H9 (cell line): ENCODE data around the gene ZBTB7A. TPM values are rescaled to one million over a fixed set of nuclear protein-coding genes. Genes with fewer than 3 reads are reported as not detected.

Source experiments
- DNase-seq: peaks from one replicate; pipeline ENCODE4 v3.0.0-alpha.2; 2017
- H2AFZ ChIP-seq: one replicate; pipeline ENCODE4 v1.6.1; 2013; ENCODE audit warnings: mild to moderate bottlenecking, low read length, control low read depth, moderate library complexity
- H2AK5ac ChIP-seq: 2 replicates; pipeline ENCODE4 v1.6.1; 2013; ENCODE audit warnings: low read length, control low read depth, mixed read lengths; ENCODE audit not compliant: insufficient read length
- H2BK120ac ChIP-seq: one replicate; pipeline ENCODE4 v1.6.1; 2013; ENCODE audit warnings: low read depth, mild to moderate bottlenecking, low read length, control low read depth, inconsistent platforms; ENCODE audit not compliant: poor library complexity, severe bottlenecking
- H2BK12ac ChIP-seq: 2 replicates; pipeline ENCODE4 v1.6.1; 2013; ENCODE audit warnings: low read length, control low read depth, mixed read lengths, low read depth; ENCODE audit not compliant: insufficient read length
- H2BK15ac ChIP-seq: 2 replicates; pipeline ENCODE4 v1.6.1; 2013; ENCODE audit warnings: low read depth, low read length, control low read depth
- H2BK20ac ChIP-seq: one replicate; pipeline ENCODE4 v1.6.1; 2013; ENCODE audit warnings: low read depth, mild to moderate bottlenecking, low read length, control low read depth, inconsistent platforms; ENCODE audit not compliant: poor library complexity, severe bottlenecking
- H2BK5ac ChIP-seq: 2 replicates; pipeline ENCODE4 v1.6.1; 2013; ENCODE audit warnings: low read length, control low read depth, mixed read lengths; ENCODE audit not compliant: insufficient read length
- H3K14ac ChIP-seq: 2 replicates; pipeline ENCODE4 v1.6.1; 2013; ENCODE audit warnings: low read length, control low read depth; ENCODE audit not compliant: insufficient read depth
- H3K18ac ChIP-seq: 2 replicates; pipeline ENCODE4 v1.6.1; 2013; ENCODE audit warnings: low read depth, mild to moderate bottlenecking, mixed read lengths, low read length, control low read depth; ENCODE audit not compliant: insufficient read length
- H3K23ac ChIP-seq: 2 replicates; pipeline ENCODE4 v1.6.1; 2013; ENCODE audit warnings: low read length, control low read depth, mixed read lengths, low read depth; ENCODE audit not compliant: insufficient read length
- H3K23me2 ChIP-seq: 2 replicates; pipeline ENCODE4 v1.6.1; 2013; ENCODE audit warnings: low read depth, mild to moderate bottlenecking, mixed read lengths, low read length, control low read depth; ENCODE audit not compliant: insufficient read length, poor library complexity, severe bottlenecking
- H3K27ac ChIP-seq: 2 replicates; pipeline ENCODE4 v1.5.1; 2013; ENCODE audit warnings: low read length, control low read depth, mixed read lengths, low read depth; ENCODE audit not compliant: insufficient read length
- H3K27me3 ChIP-seq: 2 replicates; pipeline ENCODE4 v1.6.1; 2013; ENCODE audit warnings: low read length, control low read depth, inconsistent platforms; ENCODE audit not compliant: insufficient read depth
- H3K4ac ChIP-seq: 2 replicates; pipeline ENCODE4 v1.6.1; 2013; ENCODE audit warnings: low read depth, mild to moderate bottlenecking, control low read depth, inconsistent platforms, low read length, moderate library complexity
- H3K4me1 ChIP-seq: 2 replicates; pipeline ENCODE4 v1.6.1; 2013; ENCODE audit warnings: low read length, control low read depth, inconsistent platforms; ENCODE audit not compliant: insufficient read depth
- H3K4me2 ChIP-seq: 2 replicates; pipeline ENCODE4 v1.6.1; 2013; ENCODE audit warnings: low read length, control low read depth, mixed read lengths; ENCODE audit not compliant: insufficient read length, insufficient read depth
- H3K56ac ChIP-seq: 2 replicates; pipeline ENCODE4 v1.6.1; 2013; ENCODE audit warnings: low read depth, mild to moderate bottlenecking, mixed read lengths, low read length, control low read depth; ENCODE audit not compliant: insufficient read length
- H3K79me1 ChIP-seq: 2 replicates; pipeline ENCODE4 v1.6.1; 2013; ENCODE audit warnings: low read depth, mild to moderate bottlenecking, moderate library complexity, low read length, control low read depth, inconsistent platforms; ENCODE audit not compliant: insufficient read depth, poor library complexity, severe bottlenecking
- H3K79me2 ChIP-seq: 2 replicates; pipeline ENCODE4 v1.6.1; 2013; ENCODE audit warnings: low read length, control low read depth, inconsistent platforms; ENCODE audit not compliant: insufficient read depth
- H3K9ac ChIP-seq: 2 replicates; pipeline ENCODE4 v1.6.1; 2013; ENCODE audit warnings: low read length, control low read depth, mixed read lengths; ENCODE audit not compliant: insufficient read length; ENCODE audit errors: extremely low read depth
- H3K9me3 ChIP-seq: one replicate; pipeline ENCODE4 v1.6.1; 2013; ENCODE audit warnings: low read depth, low read length, inconsistent platforms; ENCODE audit not compliant: control insufficient read depth
- H3T11ph ChIP-seq: one replicate; pipeline ENCODE4 v1.6.1; 2013; ENCODE audit warnings: mild to moderate bottlenecking, low read length, control low read depth, inconsistent platforms
- H4K20me1 ChIP-seq: one replicate; pipeline ENCODE4 v1.6.1; 2013; ENCODE audit not compliant: control insufficient read depth, insufficient read length, insufficient read depth
- H4K5ac ChIP-seq: 2 replicates; pipeline ENCODE4 v1.6.1; 2013; ENCODE audit warnings: low read depth, mild to moderate bottlenecking, mixed read lengths, low read length, control low read depth; ENCODE audit not compliant: insufficient read length
- H4K8ac ChIP-seq: replicated peaks from 2 replicates; pipeline ENCODE4 v1.6.1; 2013; ENCODE audit warnings: low read length, control low read depth, mixed read lengths, low read depth; ENCODE audit not compliant: insufficient read length
- H4K91ac ChIP-seq: 2 replicates; pipeline ENCODE4 v1.6.1; 2013; ENCODE audit warnings: low read depth, mild to moderate bottlenecking, moderate library complexity, mixed read lengths, low read length, control low read depth; ENCODE audit not compliant: insufficient read length
- H3K27ac Mint-ChIP-seq, 3 experiments: 2 replicates in 2 of 3; 3 replicates in 1 of 3; pipeline ENCODE4 v1.8.0; 2020 to 2021; ENCODE audit warnings: mixed read lengths in 3 of 3, mild to moderate bottlenecking in 1 of 3, moderate library complexity in 1 of 3
- H3K27me3 Mint-ChIP-seq: 2 replicates; pipeline ENCODE4 v1.8.0; 2021; ENCODE audit warnings: low read depth, mild to moderate bottlenecking, moderate library complexity, mixed read lengths
- H3K36me3 Mint-ChIP-seq, 3 experiments: 2 replicates in 2 of 3; 3 replicates in 1 of 3; pipeline ENCODE4 v1.8.0; 2020 to 2021; ENCODE audit warnings: low read depth in 3 of 3, mixed read lengths in 3 of 3; ENCODE audit not compliant: insufficient read depth in 1 of 3
- H3K4me1 Mint-ChIP-seq, 2 experiments: 2 replicates each; pipeline ENCODE4 v1.8.0; 2020; ENCODE audit warnings: mixed read lengths in 2 of 2
- H3K4me3 Mint-ChIP-seq, 2 experiments: 2 replicates in 1 of 2; 3 replicates in 1 of 2; pipeline ENCODE4 v1.8.0; 2020 to 2021; ENCODE audit warnings: mild to moderate bottlenecking in 2 of 2, mixed read lengths in 2 of 2, moderate library complexity in 1 of 2
- H3K9me3 Mint-ChIP-seq, 2 experiments: 2 replicates in 1 of 2; 3 replicates in 1 of 2; pipeline ENCODE4 v1.8.0; 2020; ENCODE audit warnings: mild to moderate bottlenecking in 2 of 2, mixed read lengths in 2 of 2, moderate library complexity in 1 of 2
- WGBS: extraction: QIAGEN DNeasy Blood & Tissue Kit; methylation state at CpG from one replicate; pipeline ENCODE4 v1.1.7; 2013; ENCODE audit warnings: missing lambda C conversion rate, low lambda C conversion rate, mixed read lengths; ENCODE audit not compliant: insufficient read length; ENCODE audit errors: extremely low coverage; 5-methylcytosine and 5-hydroxymethylcytosine counted together
- total RNA-seq: library from RNA; stranded (reverse); gene quantifications from 2 replicates; pipeline ENCODE4 v1.2.1, GENCODE V29; 2021
- TF ChIP-seq, protein P1 (sequence below): fragments of 200-600 bp; sonication (generic); conservative IDR thresholded peaks from 3 replicates; pipeline ENCODE4 v1.8.0; 2021; ENCODE audit warnings: antibody characterized with exemption, mild to moderate bottlenecking

ZBTB7A gene
- total RNA-seq, 1 experiment from 2014 or later: 24.9 TPM

DNA sequence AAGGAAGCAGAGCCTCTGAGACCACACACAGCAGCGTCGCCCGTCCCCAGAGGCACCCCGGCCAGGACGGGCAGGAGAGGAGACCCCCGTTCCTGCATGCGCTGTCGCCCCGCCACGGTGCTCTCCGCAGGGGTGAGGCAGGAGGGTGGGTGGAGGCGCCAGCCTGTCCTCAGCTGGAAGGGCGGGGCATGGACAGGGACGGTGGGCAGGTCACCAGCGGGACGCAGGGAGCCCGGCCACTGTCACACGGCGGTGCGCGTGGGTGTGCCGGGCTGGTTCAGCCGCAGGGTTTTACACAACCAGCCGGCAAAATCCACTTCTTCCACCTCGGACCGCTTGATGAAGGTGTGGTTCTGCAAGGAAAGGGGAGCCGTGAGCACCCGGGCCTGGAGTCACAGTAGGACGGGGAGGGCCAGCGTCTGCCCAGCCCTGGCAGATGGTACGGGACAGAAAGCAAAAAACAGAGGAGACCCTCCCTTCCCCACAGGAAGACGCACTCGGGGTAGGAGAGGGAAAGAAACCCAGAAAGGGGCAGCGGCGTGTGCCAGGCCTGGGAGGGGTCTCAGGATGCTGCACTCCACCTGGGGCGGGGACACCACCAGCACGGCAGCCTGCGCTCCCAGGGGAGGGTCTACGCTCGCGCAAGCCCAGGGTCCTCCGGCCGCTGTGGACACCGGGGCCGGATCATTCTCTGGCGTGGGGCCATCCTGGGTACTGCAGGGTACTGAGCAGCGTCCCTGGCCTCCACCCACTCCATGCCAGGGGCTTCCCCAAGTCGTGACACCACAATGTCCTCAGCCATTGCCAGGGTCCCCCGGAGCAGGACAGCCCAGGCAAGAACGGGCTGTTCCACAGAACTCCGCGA is 23.9 kb upstream of the ZBTB7A start:
- Histone ChIP-seq H3K79me2 (no peaks in the 10 kb centered on the region), H3K14ac (no peak overlapping the region), H3K4me2 (no peak overlapping the region), H3K23ac (no peak overlapping the region), H2AFZ (no peak overlapping the region), H3K9ac (no peak overlapping the region), H2BK5ac (no peak overlapping the region), H3K27me3 (no peaks in the 10 kb centered on the region), H4K91ac (no peak overlapping the region), H3K23me2 (no peaks in the 10 kb centered on the region), H4K8ac (no peak overlapping the region), H3K27ac (no peak overlapping the region), H3K79me1 (no peaks in the 10 kb centered on the region), H2AK5ac (no peak overlapping the region), H2BK20ac (no peak overlapping the region), H3K4me1 (no peaks in the 10 kb centered on the region), H3K9me3 (no peaks in the 10 kb centered on the region), H3T11ph (no peak overlapping the region), H2BK15ac (no peak overlapping the region), H3K4ac (no peak overlapping the region), H3K56ac (no peak overlapping the region), H2BK12ac (no peak overlapping the region), H3K18ac (no peak overlapping the region), H4K20me1 (no peaks in the 10 kb centered on the region), H4K5ac (no peak overlapping the region), H2BK120ac (no peak overlapping the region)
- TF ChIP-seq, protein P1, sequence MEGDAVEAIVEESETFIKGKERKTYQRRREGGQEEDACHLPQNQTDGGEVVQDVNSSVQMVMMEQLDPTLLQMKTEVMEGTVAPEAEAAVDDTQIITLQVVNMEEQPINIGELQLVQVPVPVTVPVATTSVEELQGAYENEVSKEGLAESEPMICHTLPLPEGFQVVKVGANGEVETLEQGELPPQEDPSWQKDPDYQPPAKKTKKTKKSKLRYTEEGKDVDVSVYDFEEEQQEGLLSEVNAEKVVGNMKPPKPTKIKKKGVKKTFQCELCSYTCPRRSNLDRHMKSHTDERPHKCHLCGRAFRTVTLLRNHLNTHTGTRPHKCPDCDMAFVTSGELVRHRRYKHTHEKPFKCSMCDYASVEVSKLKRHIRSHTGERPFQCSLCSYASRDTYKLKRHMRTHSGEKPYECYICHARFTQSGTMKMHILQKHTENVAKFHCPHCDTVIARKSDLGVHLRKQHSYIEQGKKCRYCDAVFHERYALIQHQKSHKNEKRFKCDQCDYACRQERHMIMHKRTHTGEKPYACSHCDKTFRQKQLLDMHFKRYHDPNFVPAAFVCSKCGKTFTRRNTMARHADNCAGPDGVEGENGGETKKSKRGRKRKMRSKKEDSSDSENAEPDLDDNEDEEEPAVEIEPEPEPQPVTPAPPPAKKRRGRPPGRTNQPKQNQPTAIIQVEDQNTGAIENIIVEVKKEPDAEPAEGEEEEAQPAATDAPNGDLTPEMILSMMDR: no peak
- DNase-seq: no peak
- whole genome bisulfite sequencing: no CpG with 5 or more reads among the region's 52 CpGs
- Mint-ChIP-seq H3K9me3 (no peaks in the 10 kb centered on the region), H3K4me1 (0 out of 4 replicates have a peak, but pooled peaks cover 0 to 4% of the 10 kb centered on the region in 2 experiments), H3K4me3 (no peak overlapping the region), H3K27ac (no peak overlapping the region), H3K27me3 (no peaks in the 10 kb centered on the region), H3K36me3 (peaks cover 7 to 29% (median 23%) of the 10 kb centered on the region in 3 experiments; a peak in 6 of 7 replicates)
